ENCODE measurements around the gene CEP295NL. TPM values are rescaled to one million over a fixed set of nuclear protein-coding genes. Genes with fewer than 3 reads are reported as not detected.

CEP295NL gene
- total RNA-seq, 3 donors from 2014 or later (not counting 1 experiment from before 2014, with no cell fraction given) = 0.52 to 2.7 (median 2.1) TPM

DNA sequence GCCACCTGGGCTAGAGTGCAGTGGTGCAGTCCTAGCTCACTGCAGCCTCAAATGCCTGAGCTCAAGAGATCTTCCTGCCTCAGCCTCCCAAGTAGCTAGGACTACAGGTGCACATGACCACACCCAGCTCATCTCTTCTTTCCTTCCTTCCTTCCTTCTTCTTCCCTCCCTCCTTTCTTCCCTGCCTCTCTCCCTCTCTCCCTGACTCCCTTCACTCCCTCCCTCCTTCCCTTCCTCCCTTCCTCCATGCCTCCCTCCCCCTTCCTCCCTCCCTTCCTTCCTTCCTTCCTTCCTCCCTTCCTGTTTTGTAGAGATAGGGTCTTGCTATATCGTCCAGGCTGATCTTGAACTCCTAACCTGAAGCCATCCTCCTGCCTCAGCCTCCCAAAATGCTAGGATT lies 38.9 kb downstream of the CEP295NL start:
- intact Hi-C loops (cut with micrococcal nuclease) = no loop called here
- Histone ChIP-seq H3K27me3 (ENCODE audit: control insufficient read depth, insufficient read depth, low read length) (no peaks in the 10 kb centered on the region), H3K4me3 (ENCODE audit: low read length) (no peak overlapping the region)

DNA sequence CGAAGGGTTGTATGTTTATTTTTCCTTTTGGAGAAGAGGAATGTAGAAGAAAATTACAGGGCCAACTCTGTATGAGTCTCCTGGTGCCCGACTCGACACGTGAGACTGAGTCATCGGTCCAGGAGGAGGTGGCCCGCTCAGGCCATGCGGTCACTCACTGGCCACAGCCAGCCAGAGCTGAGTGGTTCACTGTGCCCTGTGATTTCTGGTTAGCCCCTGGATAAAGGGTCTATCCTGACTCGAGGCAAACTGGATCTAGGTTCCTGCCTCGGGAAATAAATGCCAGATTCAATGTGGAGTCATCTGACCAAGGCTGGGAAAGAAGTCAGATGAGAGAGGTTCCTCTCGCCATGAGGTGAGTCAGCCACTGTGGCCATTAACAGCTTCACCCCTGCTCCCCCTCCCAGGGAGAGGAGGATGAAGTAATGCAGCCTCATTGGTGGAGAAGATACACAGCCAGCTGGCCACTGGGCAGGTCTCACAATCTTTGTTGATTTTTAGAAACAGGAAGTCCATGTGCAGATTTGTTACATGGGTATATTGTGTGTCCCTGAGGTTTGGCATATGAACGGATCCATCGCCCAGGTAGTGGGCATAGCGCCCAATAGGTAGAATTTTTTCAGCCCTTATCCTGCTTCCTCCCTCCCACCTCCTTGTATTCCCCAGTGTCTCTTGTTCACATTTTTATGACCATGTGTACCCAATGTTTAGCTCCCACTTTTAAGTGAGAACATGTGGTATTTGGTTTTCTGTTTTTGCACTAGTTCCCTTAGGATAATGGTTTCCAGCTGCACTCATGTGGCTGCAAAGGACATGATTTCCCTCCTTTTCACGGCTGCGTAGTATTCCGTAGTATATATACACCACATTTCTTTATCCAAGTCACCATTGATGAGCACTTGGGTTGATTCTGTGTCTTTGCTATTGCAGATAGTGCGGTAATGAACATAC lies 40.7 kb downstream of the CEP295NL start:
- H3K4me1 Mint-ChIP-seq = no peaks in the 10 kb centered on the region
- ATAC-seq (peak; percentile 18 to 46 (median 36)), DNase-seq (no peak)
- H3K36me3 Mint-ChIP-seq = no peaks in the 10 kb centered on the region
- no peak overlapping the region for H3K4me3 Mint-ChIP-seq
- peaks cover 2% of the 10 kb centered on the region for H3K4me1 ChIP-seq (ENCODE audit: control insufficient read depth, insufficient read depth, low read length)
- peaks cover 0 to 6% of the 10 kb centered on the region in 2 donors for H3K27me3 Mint-ChIP-seq (ENCODE audit: low read depth in 2 of 2)
- H3K27me3 ChIP-seq (ENCODE audit: control insufficient read depth, insufficient read depth, low read length) = no peaks in the 10 kb centered on the region
- no peak overlapping the region for H3K4me3 ChIP-seq (ENCODE audit: low read length)
- WGBS (ENCODE audit: insufficient coverage) = 92% methylated on average over 16 of the region's 17 CpGs
- intact Hi-C loops (cut with micrococcal nuclease) = no loop called here
- H3K9me3 Mint-ChIP-seq = no peaks in the 10 kb centered on the region
- no peaks in the 10 kb centered on the region for H3K36me3 ChIP-seq (ENCODE audit: control insufficient read depth, insufficient read depth, low read length)
- H3K9me3 ChIP-seq (ENCODE audit: control insufficient read depth, insufficient read depth, low read length) = no peaks in the 10 kb centered on the region
- TF ChIP-seq, protein P1, sequence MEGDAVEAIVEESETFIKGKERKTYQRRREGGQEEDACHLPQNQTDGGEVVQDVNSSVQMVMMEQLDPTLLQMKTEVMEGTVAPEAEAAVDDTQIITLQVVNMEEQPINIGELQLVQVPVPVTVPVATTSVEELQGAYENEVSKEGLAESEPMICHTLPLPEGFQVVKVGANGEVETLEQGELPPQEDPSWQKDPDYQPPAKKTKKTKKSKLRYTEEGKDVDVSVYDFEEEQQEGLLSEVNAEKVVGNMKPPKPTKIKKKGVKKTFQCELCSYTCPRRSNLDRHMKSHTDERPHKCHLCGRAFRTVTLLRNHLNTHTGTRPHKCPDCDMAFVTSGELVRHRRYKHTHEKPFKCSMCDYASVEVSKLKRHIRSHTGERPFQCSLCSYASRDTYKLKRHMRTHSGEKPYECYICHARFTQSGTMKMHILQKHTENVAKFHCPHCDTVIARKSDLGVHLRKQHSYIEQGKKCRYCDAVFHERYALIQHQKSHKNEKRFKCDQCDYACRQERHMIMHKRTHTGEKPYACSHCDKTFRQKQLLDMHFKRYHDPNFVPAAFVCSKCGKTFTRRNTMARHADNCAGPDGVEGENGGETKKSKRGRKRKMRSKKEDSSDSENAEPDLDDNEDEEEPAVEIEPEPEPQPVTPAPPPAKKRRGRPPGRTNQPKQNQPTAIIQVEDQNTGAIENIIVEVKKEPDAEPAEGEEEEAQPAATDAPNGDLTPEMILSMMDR (IDR thresholded peaks at IDR 0.05) = no peak
- H3K27ac ChIP-seq (ENCODE audit: low read length) = no peak overlapping the region
- H3K27ac Mint-ChIP-seq = no peak overlapping the region

More for the DNA sequence above, 38.9 kb downstream of the CEP295NL start:
- H3K4me1 Mint-ChIP-seq = no peaks in the 10 kb centered on the region
- TF ChIP-seq, protein P1 (IDR thresholded peaks at IDR 0.05) = no peak
- no peak for DNase-seq
- no peaks in the 10 kb centered on the region for H3K9me3 Mint-ChIP-seq
- 43% methylated on average over 1 of the region's 1 CpG for WGBS (ENCODE audit: insufficient coverage)
- H3K27ac Mint-ChIP-seq = no peak overlapping the region
- no peak overlapping the region for H3K4me3 Mint-ChIP-seq
- Histone ChIP-seq H3K27ac (ENCODE audit: low read length) (no peak overlapping the region), H3K36me3 (ENCODE audit: control insufficient read depth, insufficient read depth, low read length) (no peaks in the 10 kb centered on the region), H3K4me1 (ENCODE audit: control insufficient read depth, insufficient read depth, low read length) (peaks cover 2% of the 10 kb centered on the region), H3K9me3 (ENCODE audit: control insufficient read depth, insufficient read depth, low read length) (no peaks in the 10 kb centered on the region)
- H3K36me3 Mint-ChIP-seq = no peaks in the 10 kb centered on the region
- no peak for ATAC-seq
- peaks cover 0 to 6% of the 10 kb centered on the region in 2 donors for H3K27me3 Mint-ChIP-seq (ENCODE audit: low read depth in 2 of 2)

DNA sequence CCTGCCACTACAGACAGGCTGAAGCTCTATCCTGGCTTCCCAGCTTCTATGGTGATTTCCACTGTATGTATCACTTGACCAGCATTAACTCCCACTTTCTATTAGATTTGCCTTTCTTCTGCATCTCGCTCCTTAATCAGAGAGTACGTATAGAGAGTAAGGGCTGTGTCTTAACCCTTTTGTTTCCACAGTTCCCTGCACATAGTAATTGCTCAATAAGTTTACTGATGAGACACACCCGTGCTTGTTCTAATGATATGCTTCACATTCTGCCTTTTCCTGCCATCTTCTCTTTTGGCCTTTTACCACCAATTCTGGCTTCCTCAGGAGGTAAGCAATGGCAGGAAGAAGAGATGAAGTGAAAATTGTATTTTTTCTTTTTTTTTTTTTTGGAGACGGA lies 41.8 kb downstream of the CEP295NL start:
- no peak overlapping the region for H3K4me3 Mint-ChIP-seq
- H3K27me3 ChIP-seq (ENCODE audit: control insufficient read depth, insufficient read depth, low read length) = no peaks in the 10 kb centered on the region
- no peak overlapping the region for H3K27ac Mint-ChIP-seq
- intact Hi-C loops (cut with micrococcal nuclease) = no loop called here
- H3K4me1 Mint-ChIP-seq = no peaks in the 10 kb centered on the region
- no peaks in the 10 kb centered on the region for H3K9me3 Mint-ChIP-seq
- no peaks in the 10 kb centered on the region for H3K36me3 Mint-ChIP-seq
- no peaks in the 10 kb centered on the region for H3K9me3 ChIP-seq (ENCODE audit: control insufficient read depth, insufficient read depth, low read length)
- peaks cover 2% of the 10 kb centered on the region for H3K4me1 ChIP-seq (ENCODE audit: control insufficient read depth, insufficient read depth, low read length)
- ATAC-seq (no peak), DNase-seq (no peak)
- TF ChIP-seq, protein P1 (IDR thresholded peaks at IDR 0.05) = no peak
- no peak overlapping the region for H3K4me3 ChIP-seq (ENCODE audit: low read length)
- 90% methylated on average over 4 of the region's 4 CpGs for WGBS (ENCODE audit: insufficient coverage)
- H3K27me3 Mint-ChIP-seq (ENCODE audit: low read depth in 2 of 2) = peaks cover 0 to 6% of the 10 kb centered on the region in 2 donors
- H3K27ac ChIP-seq (ENCODE audit: low read length) = no peak overlapping the region
- no peaks in the 10 kb centered on the region for H3K36me3 ChIP-seq (ENCODE audit: control insufficient read depth, insufficient read depth, low read length)
